Uterus (tissue), 4 donors: ENCODE measurements around the gene MROH2A. TPM values are rescaled to one million over a fixed set of nuclear protein-coding genes. Genes with fewer than 3 reads are reported as not detected.
A peak's percentile ranks its signal among the peaks of the same experiment; 100 is the strongest.

Experiments used
- DNase-seq, 2 donors: peaks; one replicate each; pipeline ENCODE4 v3.0.0-alpha.2; 2019 to 2020
- H3K27ac ChIP-seq, 2 donors: fragments of 200-600 bp; sonication (generic); 1 replicate in 1 of 2; 2 replicates in 1 of 2; pipeline ENCODE4 v1.5.1; 2016 to 2018
- H3K27me3 ChIP-seq, 2 donors: fragments of 200-600 bp; sonication (generic); one replicate each; pipeline ENCODE4 v1.5.1; 2018 to 2019; ENCODE audit warnings: control low read depth in 1 of 2
- H3K36me3 ChIP-seq, 2 donors: fragments of 200-600 bp; sonication (generic); one replicate each; pipeline ENCODE4 v1.5.1; 2019; ENCODE audit warnings: control low read depth in 1 of 2
- H3K4me1 ChIP-seq, 2 donors: fragments of 200-600 bp; sonication (generic); one replicate each; pipeline ENCODE4 v1.5.1; 2018 to 2019; ENCODE audit warnings: control low read depth in 1 of 2
- H3K4me3 ChIP-seq, 2 donors: fragments of 200-600 bp; sonication (generic); 1 replicate in 1 of 2; 2 replicates in 1 of 2; pipeline ENCODE4 v1.5.1; 2018 to 2019; ENCODE audit warnings: mild to moderate bottlenecking in 1 of 2
- H3K9me3 ChIP-seq, 2 donors: fragments of 200-600 bp; sonication (generic); one replicate each; pipeline ENCODE4 v1.5.1; 2019; ENCODE audit warnings: control low read depth in 1 of 2
- POLR2A ChIP-seq, 2 donors: fragments of 450-650 bp; IDR thresholded peaks; one replicate each; pipeline ENCODE4 v1.6.1; 2016; ENCODE audit warnings: antibody characterized with exemption in 2 of 2, mild to moderate bottlenecking in 1 of 2, moderate library complexity in 1 of 2
- intact Hi-C: fragments of 100-400 bp; cut with DNase I; formaldehyde crosslinking; loops from one replicate; pipeline ENCODE4 v1.15.1; 2023; ENCODE audit warnings: low total_unique reads
- total RNA-seq, 4 donors: library from RNA; depleted of rRNA in 3 of 4; stranded (reverse); fragments of >200 nt in 3 of 4; gene quantifications; one replicate each; pipeline versions ENCODE4 v1.1.0 to v1.2.4, GENCODE V29; 2014 to 2023
- TF ChIP-seq, protein P1 (sequence below), 4 experiments: fragments of 200-600 bp in 2 of 4; fragments of 450-650 bp in 2 of 4; sonication (generic) in 2 of 4; IDR thresholded peaks; one replicate each; pipeline ENCODE4 v1.5.1; 2016 to 2019; ENCODE audit warnings: antibody characterized with exemption in 4 of 4, mild to moderate bottlenecking in 2 of 4, moderate library complexity in 1 of 4
- donor health status: DM: yes; HTN: yes; CAD: no.

The MROH2A gene
- total RNA-seq, 4 donors from 2014 or later = not detected

DNA sequence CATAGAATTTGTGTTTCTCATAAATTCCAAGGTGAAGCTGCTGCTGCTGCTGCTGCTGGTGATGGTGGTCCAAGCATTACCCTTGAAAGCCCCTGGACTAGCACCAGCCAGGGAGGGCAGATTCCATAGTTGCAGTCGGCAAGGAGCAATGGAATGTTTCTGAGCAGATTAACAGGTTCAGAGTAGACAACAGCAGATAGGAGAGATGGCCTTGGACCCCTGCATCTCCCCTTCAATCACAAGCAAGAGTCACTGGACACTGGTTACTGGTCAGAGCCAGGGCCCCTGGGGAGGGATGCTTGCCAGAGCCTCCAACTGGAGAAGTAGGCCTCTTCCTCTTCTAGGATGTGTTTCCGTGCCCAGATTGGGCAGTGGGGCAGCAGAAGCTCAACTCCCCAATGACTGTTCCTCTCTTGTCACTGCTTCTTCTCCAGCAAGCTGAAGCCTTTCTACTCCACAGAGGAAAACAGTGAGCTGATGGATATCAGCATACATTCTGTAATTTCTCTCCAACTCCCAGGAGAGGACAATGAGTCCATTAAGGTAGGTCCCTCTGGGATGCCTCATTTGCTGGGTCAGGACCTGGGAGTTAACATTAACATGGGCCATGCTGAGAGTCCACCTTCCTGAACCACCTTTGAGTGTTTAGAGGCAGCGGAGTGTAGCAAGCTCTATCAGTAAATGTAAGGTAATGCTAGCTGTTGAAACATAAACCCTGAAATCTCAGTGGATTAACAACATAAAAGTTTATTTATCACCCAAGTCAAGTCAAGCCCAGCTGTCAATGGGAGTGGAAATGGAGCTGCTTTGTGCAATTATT, 35.3 kb downstream of the MROH2A start:
- Histone ChIP-seq H3K9me3 (no peaks in the 10 kb centered on the region), H3K36me3 (no peaks in the 10 kb centered on the region), H3K27ac (no peak overlapping the region), H3K27me3 (no peaks in the 10 kb centered on the region), H3K4me1 (no peaks in the 10 kb centered on the region), H3K4me3 (no peak overlapping the region)
- no peak for DNase-seq
- intact Hi-C loops = no loop called here
- TF ChIP-seq POLR2A (IDR thresholded peaks at IDR 0.05) = no peak
- TF ChIP-seq, protein P1, sequence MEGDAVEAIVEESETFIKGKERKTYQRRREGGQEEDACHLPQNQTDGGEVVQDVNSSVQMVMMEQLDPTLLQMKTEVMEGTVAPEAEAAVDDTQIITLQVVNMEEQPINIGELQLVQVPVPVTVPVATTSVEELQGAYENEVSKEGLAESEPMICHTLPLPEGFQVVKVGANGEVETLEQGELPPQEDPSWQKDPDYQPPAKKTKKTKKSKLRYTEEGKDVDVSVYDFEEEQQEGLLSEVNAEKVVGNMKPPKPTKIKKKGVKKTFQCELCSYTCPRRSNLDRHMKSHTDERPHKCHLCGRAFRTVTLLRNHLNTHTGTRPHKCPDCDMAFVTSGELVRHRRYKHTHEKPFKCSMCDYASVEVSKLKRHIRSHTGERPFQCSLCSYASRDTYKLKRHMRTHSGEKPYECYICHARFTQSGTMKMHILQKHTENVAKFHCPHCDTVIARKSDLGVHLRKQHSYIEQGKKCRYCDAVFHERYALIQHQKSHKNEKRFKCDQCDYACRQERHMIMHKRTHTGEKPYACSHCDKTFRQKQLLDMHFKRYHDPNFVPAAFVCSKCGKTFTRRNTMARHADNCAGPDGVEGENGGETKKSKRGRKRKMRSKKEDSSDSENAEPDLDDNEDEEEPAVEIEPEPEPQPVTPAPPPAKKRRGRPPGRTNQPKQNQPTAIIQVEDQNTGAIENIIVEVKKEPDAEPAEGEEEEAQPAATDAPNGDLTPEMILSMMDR (IDR thresholded peaks at IDR 0.05) = no peak

DNA sequence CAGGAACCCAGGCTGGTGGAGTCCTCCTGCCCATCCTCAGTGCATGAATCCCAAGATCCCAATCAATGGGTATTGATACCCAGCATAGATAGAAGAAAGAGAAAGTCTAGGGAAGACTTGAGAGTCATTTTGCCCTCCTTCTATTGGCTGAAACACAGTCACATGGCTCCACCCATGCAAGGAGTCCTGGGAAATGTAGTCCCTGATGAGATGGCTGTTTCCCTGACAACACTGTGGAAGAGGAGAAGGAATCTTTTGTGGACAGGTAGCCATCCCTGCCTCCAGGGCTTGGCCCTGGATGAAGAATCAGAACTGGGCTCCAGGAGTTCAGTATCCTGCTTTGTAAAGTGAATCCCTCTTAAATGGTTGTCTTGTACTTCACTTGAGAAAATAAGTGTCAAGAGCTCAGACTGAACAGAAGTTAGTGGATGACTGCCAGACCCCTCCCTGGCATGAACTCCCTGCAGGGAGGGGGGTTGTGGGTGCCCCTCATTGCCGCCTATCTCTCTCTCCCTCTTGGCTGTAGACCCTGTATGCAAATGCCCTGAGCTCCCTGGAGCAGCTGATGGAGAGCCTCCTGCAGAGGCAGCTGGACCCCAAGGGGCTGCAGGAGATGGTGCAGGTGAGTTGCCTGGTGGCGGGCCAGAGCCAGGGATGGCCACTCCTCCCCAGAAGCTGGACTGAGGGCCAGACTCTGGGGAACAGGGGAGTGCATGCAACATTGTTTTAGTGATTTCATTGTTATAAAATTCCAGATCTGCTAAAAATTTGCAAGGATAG, 36.1 kb downstream of the MROH2A start:
- no peaks in the 10 kb centered on the region for H3K4me1 ChIP-seq
- intact Hi-C loops = no loop called here
- no peak overlapping the region for H3K4me3 ChIP-seq
- TF ChIP-seq, protein P1 (IDR thresholded peaks at IDR 0.05) = no peak
- TF ChIP-seq POLR2A (IDR thresholded peaks at IDR 0.05) = no peak
- H3K27me3 ChIP-seq = no peaks in the 10 kb centered on the region
- no peak overlapping the region for H3K27ac ChIP-seq
- peak in 1 of 2 donors; percentile 1 for DNase-seq
- H3K36me3 ChIP-seq = no peaks in the 10 kb centered on the region
- no peaks in the 10 kb centered on the region for H3K9me3 ChIP-seq

- no peaks in the 10 kb centered on the region for H3K36me3 ChIP-seq
- H3K27me3 ChIP-seq = no peaks in the 10 kb centered on the region
- TF ChIP-seq, protein P1 (IDR thresholded peaks at IDR 0.05) = no peak
- no peak for TF ChIP-seq POLR2A (IDR thresholded peaks at IDR 0.05)
- H3K27ac ChIP-seq = no peak overlapping the region
- H3K4me3 ChIP-seq = no peak overlapping the region
- H3K9me3 ChIP-seq = no peaks in the 10 kb centered on the region
- no peak for DNase-seq
- H3K4me1 ChIP-seq = no peaks in the 10 kb centered on the region
- intact Hi-C loops = no loop called here
Observed at GRCh38 chr2:233815861-233816260, 37.7 kb downstream of the MROH2A start.

DNA sequence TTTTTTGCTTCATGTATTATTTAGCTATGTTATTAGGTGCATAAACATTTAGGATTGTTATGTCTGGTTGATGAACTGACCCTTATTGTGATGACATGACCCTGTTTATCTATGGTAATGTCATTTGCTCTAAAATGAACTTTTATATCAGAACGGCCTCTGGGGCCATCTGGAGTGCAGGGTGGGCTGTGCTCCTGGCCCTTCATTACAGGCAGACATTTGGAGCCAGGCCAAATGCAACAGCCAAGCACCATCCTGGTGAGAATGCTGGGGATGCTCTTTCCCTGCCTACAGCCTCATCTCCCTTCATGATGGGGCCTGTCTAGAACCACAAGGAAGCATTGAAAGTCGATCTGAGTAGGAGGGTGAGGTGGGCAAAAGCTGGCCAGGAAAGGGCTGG, 38.2 kb downstream of the MROH2A start:
- no peaks in the 10 kb centered on the region for H3K4me1 ChIP-seq
- DNase-seq = no peak
- TF ChIP-seq POLR2A (IDR thresholded peaks at IDR 0.05) = no peak
- TF ChIP-seq, protein P1 (IDR thresholded peaks at IDR 0.05) = no peak
- H3K36me3 ChIP-seq = no peaks in the 10 kb centered on the region
- H3K9me3 ChIP-seq = no peaks in the 10 kb centered on the region
- intact Hi-C loops = no loop called here
- H3K27me3 ChIP-seq = no peaks in the 10 kb centered on the region
- H3K27ac ChIP-seq = no peak overlapping the region
- no peak overlapping the region for H3K4me3 ChIP-seq

- H3K9me3 ChIP-seq = no peaks in the 10 kb centered on the region
- no peaks in the 10 kb centered on the region for H3K27me3 ChIP-seq
- no peak overlapping the region for H3K4me3 ChIP-seq
- DNase-seq = no peak
- H3K36me3 ChIP-seq = no peaks in the 10 kb centered on the region
- H3K4me1 ChIP-seq = no peaks in the 10 kb centered on the region
- TF ChIP-seq, protein P1 (IDR thresholded peaks at IDR 0.05) = no peak
- no peak for TF ChIP-seq POLR2A (IDR thresholded peaks at IDR 0.05)
- intact Hi-C loops = no loop called here
- H3K27ac ChIP-seq = no peak overlapping the region
Observed at GRCh38 chr2:233816771-233817170, 38.6 kb downstream of the MROH2A start.
